Amniotic epithelial cell (primary cell): ENCODE data around the gene ZC4H2.
A peak's percentile ranks its signal among the peaks of the same experiment; 100 is the strongest.
"Not testable (repeated sequence)": the region's sequence is repeated elsewhere in the genome, so short reads cannot be mapped to it uniquely, and the experiment has no call there.

ENCODE experiments used
- DNase-seq: peaks from one replicate; pipeline ENCODE4 v3.0.0-alpha.2; 2010; ENCODE audit warnings: low read depth

The ZC4H2 gene

DNA sequence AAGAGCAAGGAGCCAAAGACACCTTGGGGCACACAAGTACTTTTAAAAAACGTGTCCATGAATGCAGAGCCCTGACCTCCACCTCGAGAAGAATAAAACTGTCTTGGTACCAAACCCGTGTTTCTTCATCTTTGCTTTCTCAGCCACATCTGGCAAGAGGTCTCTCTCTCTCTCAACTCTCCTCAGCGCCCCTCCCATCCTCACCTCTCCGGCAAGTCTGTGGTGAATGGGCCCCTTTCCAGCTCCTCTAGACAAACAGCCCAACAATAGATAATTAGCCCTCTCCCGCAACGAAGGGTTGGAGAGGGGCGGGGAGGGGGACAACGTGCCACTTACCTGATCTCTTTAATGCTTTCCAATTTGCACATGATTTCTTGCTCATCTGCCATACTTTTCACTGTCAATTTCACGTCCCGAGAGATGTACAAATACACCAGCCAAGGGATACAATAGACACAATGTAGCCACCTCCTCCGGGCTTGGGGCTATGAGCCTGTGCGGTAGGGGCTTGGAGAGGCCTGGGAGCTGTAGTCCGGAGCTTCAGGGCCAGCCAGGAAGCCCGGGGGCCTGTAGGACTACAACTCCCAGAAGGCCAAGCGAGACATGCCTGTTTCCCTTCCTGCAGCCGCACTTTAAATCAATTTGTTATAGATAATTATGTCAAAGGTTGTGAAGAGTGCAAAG lies at the start of gene ZC4H2:
TSS of gene ZC4H2 (minus strand) at position 462 of the 684 bp plus-strand sequence. CDS start at position 389, 73 bp downstream.
- peak; percentile 65 for DNase-seq

GRCh38 chrX:65017451-65017850 lies 41.2 kb upstream of the ZC4H2 start:
- no peak for DNase-seq

GRCh38 chrX:65014230-65014629 lies 38.0 kb upstream of the ZC4H2 start:
- no peak for DNase-seq

DNA sequence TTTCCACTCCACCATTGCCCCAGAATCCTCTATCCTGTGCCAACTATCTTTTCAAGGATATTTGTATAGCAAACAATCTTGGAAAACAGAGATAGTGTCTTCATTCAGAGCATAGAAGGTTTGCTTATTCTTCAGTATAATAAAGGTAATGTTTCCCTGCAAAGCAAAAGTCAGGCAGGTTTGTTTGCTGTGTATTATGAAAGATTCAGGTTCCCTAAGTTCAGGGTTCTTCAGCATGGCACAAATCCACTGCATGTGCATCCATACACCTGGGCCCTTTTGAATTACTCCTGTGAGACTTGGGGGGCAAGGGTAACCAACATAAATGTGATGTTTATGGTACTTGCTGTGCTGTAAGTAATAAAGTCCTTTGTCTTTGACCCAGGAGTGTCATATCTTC lies 33.2 kb upstream of the ZC4H2 start:
- no peak for DNase-seq

DNA sequence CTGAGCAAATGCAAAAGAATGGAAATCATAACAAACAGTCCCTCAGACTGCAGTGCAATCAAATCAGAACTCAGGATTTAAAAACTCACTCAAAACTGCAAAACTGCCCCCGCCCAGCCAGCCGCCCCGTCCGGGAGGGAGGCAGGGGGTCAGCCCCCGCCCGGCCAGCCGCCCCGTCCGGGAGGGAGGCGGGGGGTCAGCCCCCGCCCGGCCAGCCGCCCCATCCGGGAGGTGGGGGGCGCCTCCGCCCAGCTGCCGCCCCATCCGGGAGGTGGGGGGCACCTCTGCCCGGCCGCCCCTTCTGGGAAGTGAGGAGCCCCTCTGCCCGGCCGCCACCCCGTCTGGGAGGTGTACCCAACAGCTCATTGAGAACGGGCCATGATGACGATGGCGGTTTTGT lies 26.0 kb upstream of the ZC4H2 start:
- DNase-seq, result not testable (repeated sequence)

DNA sequence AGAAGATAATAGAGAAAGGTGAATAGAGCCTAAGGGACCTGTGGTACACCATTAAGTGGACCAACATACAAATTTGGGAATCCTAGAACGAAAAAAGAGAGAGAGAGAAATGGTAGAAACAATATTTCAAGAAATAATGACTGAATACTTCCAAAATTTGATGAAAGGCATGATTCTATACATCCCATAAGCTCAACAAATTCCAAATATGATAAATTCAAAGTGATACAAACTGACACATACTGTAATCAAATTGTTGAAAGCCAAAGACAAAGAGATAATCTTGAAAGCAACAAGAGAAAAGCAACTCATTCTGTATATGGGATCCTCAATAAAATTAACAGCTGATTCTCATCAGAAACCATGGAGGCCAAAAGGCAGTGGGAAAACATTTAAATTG lies 20.6 kb upstream of the ZC4H2 start:
- no peak for DNase-seq

GRCh38 chrX:64994131-64994798 lies 18.0 kb upstream of the ZC4H2 start:
- no peak for DNase-seq

- DNase-seq, result peak; percentile 0
These were observed 1.6 kb upstream of the ZC4H2 start for GRCh38 chrX:64977830-64978229.

- no peak for DNase-seq
These were observed 801 bp upstream of the ZC4H2 start for GRCh38 chrX:64977051-64977450.

GRCh38 chrX:64976673-64977040 lies 407 bp upstream of the ZC4H2 start:
- DNase-seq, result no peak

DNA sequence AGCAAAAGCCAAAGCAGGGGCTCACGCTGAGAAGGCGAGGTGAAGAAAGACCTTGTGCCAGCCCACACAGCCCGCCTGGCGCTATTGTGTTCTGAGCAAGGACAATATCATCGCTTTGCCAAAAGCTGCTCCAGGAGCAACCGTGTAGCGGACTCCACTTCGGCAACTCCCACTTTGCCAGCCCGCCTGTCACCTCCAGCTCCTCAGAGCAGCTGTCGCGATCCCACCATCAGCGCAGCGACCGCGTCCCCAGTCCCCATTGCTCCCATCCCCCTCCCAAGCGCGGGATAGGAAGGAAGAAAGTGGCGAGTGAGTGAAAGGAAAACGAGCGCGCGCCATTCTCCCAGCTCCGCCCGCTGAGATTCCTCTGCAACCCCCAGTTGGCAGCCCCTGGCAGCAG lies 759 bp downstream of the ZC4H2 start:
- peak; percentile 1 for DNase-seq

DNA sequence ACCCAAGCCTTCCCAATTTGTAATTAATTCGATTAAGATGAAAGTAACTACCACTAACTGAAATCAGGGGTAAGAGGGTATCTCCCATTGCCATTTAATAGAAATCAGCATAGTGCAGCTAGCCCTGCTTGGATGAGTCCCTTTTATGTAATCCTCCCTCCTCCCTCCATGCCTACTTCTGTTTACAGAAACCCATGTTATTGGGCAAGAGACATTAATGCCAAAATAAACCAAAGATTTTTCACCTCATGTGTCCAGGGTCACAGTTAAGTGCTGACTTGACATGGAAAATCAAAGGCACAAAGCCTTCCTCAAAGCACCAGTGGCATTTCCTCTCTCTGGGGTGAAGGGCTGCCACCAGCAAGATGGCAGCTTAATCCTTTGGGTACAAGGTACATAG lies 50.8 kb downstream of the ZC4H2 start:
- DNase-seq, result no peak

- no peak for DNase-seq
These were observed 68.1 kb downstream of the ZC4H2 start for GRCh38 chrX:64908121-64908520.

GRCh38 chrX:64894454-64895038 lies 81.7 kb downstream of the ZC4H2 start:
- DNase-seq, result no peak

GRCh38 chrX:64885850-64886249 lies 90.4 kb downstream of the ZC4H2 start:
- DNase-seq, result no peak

GRCh38 chrX:64878709-64879108 lies 97.5 kb downstream of the ZC4H2 start:
- not testable (repeated sequence) for DNase-seq

GRCh38 chrX:64867217-64867616 lies 109.0 kb downstream of the ZC4H2 start:
- DNase-seq, result no peak
